ENCODE measurements around the gene ZFPM1. TPM values are rescaled to one million over a fixed set of nuclear protein-coding genes. Genes with fewer than 3 reads are reported as not detected.
"Not testable (repeated sequence)": the region's sequence is repeated elsewhere in the genome, so short reads cannot be mapped to it uniquely, and the experiment has no call there.

ZFPM1 gene
- polyA plus RNA-seq, 1 experiment, result 0.22 TPM

- POLR2A ChIA-PET, result no interaction called here
- H3K27me3 ChIP-seq (ENCODE audit: control insufficient read depth, insufficient read depth, low read length), result no peaks in the 10 kb centered on the region
- no peak for DNase-seq (ENCODE audit: low read depth)
- H3K4me3 ChIP-seq (ENCODE audit: low read depth, low read length), result no peak overlapping the region
- peaks cover 1% of the 10 kb centered on the region; the same call in 1 of the 2 replicates for H3K36me3 ChIP-seq (ENCODE audit: control insufficient read depth, insufficient read depth, low read length)
- CTCF ChIA-PET, result no interaction called here
- TF ChIP-seq, protein P1, sequence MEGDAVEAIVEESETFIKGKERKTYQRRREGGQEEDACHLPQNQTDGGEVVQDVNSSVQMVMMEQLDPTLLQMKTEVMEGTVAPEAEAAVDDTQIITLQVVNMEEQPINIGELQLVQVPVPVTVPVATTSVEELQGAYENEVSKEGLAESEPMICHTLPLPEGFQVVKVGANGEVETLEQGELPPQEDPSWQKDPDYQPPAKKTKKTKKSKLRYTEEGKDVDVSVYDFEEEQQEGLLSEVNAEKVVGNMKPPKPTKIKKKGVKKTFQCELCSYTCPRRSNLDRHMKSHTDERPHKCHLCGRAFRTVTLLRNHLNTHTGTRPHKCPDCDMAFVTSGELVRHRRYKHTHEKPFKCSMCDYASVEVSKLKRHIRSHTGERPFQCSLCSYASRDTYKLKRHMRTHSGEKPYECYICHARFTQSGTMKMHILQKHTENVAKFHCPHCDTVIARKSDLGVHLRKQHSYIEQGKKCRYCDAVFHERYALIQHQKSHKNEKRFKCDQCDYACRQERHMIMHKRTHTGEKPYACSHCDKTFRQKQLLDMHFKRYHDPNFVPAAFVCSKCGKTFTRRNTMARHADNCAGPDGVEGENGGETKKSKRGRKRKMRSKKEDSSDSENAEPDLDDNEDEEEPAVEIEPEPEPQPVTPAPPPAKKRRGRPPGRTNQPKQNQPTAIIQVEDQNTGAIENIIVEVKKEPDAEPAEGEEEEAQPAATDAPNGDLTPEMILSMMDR (IDR thresholded peaks at IDR 0.05; ENCODE audit: insufficient read depth, low read depth, low read length), result no peak
These were observed 61.6 kb downstream of the ZFPM1 start for GRCh38 chr16:88514526-88515232.

GRCh38 chr16:88515371-88515770 is 62.3 kb downstream of the ZFPM1 start:
- Histone ChIP-seq H3K27me3 (ENCODE audit: control insufficient read depth, insufficient read depth, low read length) (no peaks in the 10 kb centered on the region), H3K4me3 (ENCODE audit: low read depth, low read length) (no peak overlapping the region), H3K36me3 (ENCODE audit: control insufficient read depth, insufficient read depth, low read length) (peaks cover 1% of the 10 kb centered on the region; the same call in 1 of the 2 replicates)
- TF ChIP-seq, protein P1 (IDR thresholded peaks at IDR 0.05; ENCODE audit: insufficient read depth, low read depth, low read length), result no peak
- ChIA-PET CTCF (interaction anchor here (1.1 kb wide), 2 partner anchors 11 to 78 kb away, joined by 3 read pairs; no protein-coding TSS in a partner anchor), POLR2A (no interaction called here)
- DNase-seq (ENCODE audit: low read depth), result no peak

DNA sequence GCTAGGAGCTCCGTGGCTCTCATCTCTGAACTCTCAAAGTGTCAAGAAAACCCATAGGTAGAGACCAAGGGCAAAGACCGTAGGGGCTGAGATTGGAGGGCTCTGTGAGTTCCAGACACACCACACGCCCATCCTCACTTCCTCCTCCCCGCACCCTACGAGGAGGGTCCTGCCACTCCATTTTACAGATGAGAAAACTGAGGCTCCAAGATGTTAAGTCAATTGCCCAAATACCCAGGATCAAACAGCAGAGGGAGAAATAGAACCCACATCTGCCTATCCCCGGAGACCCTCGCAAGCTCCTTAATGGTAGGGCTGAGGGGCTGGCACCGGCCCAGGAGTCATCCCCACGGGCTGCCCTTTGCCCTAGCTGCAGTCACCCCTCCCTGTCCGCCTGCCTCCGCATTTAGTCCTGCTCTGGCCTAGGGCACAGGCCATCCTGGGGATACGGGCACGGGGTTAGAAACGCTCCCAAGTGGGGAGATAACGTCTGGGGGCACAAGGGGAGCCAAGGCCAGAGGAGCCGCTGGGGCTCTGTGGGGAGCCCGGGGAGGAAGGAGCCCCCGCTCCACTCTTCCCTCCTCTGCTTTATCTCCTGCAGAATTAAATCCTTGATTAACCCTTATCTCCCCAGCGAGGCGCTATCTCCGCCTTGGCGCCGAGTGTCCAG is 63.0 kb downstream of the ZFPM1 start:
- Histone ChIP-seq H3K4me3 (ENCODE audit: low read depth, low read length) (no peak overlapping the region), H3K27me3 (ENCODE audit: control insufficient read depth, insufficient read depth, low read length) (no peaks in the 10 kb centered on the region), H3K36me3 (ENCODE audit: control insufficient read depth, insufficient read depth, low read length) (peaks cover 1% of the 10 kb centered on the region; the same call in 1 of the 2 replicates)
- no peak for DNase-seq (ENCODE audit: low read depth)
- POLR2A ChIA-PET, result no interaction called here
- CTCF ChIA-PET, result interaction anchor here (1.1 kb wide), 2 partner anchors 10 to 78 kb away, joined by 3 read pairs; no protein-coding TSS in a partner anchor
- TF ChIP-seq, protein P1 (IDR thresholded peaks at IDR 0.05; ENCODE audit: insufficient read depth, low read depth, low read length), result no peak

DNA sequence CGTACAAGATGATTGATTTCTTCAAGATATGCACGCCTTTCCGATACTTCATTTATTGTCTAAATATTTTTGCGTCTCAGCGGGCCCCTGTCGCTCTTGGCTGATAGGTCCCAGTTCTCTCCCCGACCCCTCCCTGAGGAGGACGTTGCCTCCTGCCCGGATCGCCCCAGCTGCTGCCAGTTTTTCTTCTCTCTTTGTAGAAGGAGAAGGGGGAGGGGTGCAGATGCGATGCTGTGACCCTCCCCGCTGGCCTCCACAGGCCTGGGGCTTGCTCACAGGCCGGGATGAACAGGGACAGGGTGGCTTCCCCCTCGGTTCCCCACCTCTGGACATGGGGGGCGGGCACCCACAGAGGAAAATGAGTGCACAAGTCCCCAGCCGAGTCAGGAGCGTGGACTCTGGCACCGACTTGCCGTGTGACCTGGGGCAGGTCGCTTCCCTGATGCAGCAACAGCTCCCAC is 63.6 kb downstream of the ZFPM1 start:
- ChIA-PET POLR2A (no interaction called here), CTCF (interaction anchor here (1.1 kb wide), 1 partner anchor 79 kb away, joined by 3 read pairs; no protein-coding TSS in a partner anchor)
- DNase-seq (ENCODE audit: low read depth), result no peak
- Histone ChIP-seq H3K4me3 (ENCODE audit: low read depth, low read length) (no peak overlapping the region), H3K36me3 (ENCODE audit: control insufficient read depth, insufficient read depth, low read length) (peaks cover 1% of the 10 kb centered on the region; the same call in 1 of the 2 replicates), H3K27me3 (ENCODE audit: control insufficient read depth, insufficient read depth, low read length) (no peaks in the 10 kb centered on the region)
- TF ChIP-seq, protein P1 (IDR thresholded peaks at IDR 0.05; ENCODE audit: insufficient read depth, low read depth, low read length), result no peak

GRCh38 chr16:88517208-88517774 is 64.2 kb downstream of the ZFPM1 start:
- CTCF ChIA-PET; POLR2A ChIA-PET; DNase-seq (ENCODE audit: low read depth); H3K36me3 ChIP-seq (ENCODE audit: control insufficient read depth, insufficient read depth, low read length); H3K4me3 ChIP-seq (ENCODE audit: low read depth, low read length); H3K27me3 ChIP-seq (ENCODE audit: control insufficient read depth, insufficient read depth, low read length): not testable (repeated sequence)

- H3K36me3 ChIP-seq (ENCODE audit: control insufficient read depth, insufficient read depth, low read length); DNase-seq (ENCODE audit: low read depth); POLR2A ChIA-PET; CTCF ChIA-PET; H3K4me3 ChIP-seq (ENCODE audit: low read depth, low read length); H3K27me3 ChIP-seq (ENCODE audit: control insufficient read depth, insufficient read depth, low read length): not testable (repeated sequence)
These were observed 65.5 kb downstream of the ZFPM1 start for GRCh38 chr16:88518411-88519111.
